NCI-H345 (cell line): Measurements from ENCODE around the gene DAB2IP.
A peak's percentile ranks its signal among the peaks of the same experiment; 100 is the strongest.

ENCODE experiments used
- DNase-seq: peaks from one replicate; lab custom pipeline; 2025; lab: John Stamatoyannopoulos, UW

DAB2IP gene

GRCh38 chr9:121763561-121764370 lies 112.3 kb downstream of the DAB2IP start:
- DNase-seq, result no peak

GRCh38 chr9:121764371-121764730 lies 112.9 kb downstream of the DAB2IP start:
- DNase-seq, result no peak

- DNase-seq, result no peak
Observed at GRCh38 chr9:121765021-121765950, 113.9 kb downstream of the DAB2IP start.

GRCh38 chr9:121766081-121766683 lies 114.7 kb downstream of the DAB2IP start:
- DNase-seq, result no peak

GRCh38 chr9:121767171-121767769 lies 115.8 kb downstream of the DAB2IP start:
- DNase-seq, result no peak

- DNase-seq, result no peak
Observed at GRCh38 chr9:121768416-121769015, 117.1 kb downstream of the DAB2IP start.

- DNase-seq, result no peak
Observed at GRCh38 chr9:121769939-121770338, 118.5 kb downstream of the DAB2IP start.

- no peak for DNase-seq
Observed at GRCh38 chr9:121770415-121771273, 119.2 kb downstream of the DAB2IP start.

GRCh38 chr9:121771418-121771817 lies 120.0 kb downstream of the DAB2IP start:
- DNase-seq, result no peak

GRCh38 chr9:121771851-121772599 lies 120.6 kb downstream of the DAB2IP start:
- no peak for DNase-seq

GRCh38 chr9:121772600-121773285 lies 121.3 kb downstream of the DAB2IP start:
- DNase-seq, result no peak

GRCh38 chr9:121773286-121773953 lies 122.0 kb downstream of the DAB2IP start:
- no peak for DNase-seq

GRCh38 chr9:121773954-121774714 lies 122.7 kb downstream of the DAB2IP start:
- no peak for DNase-seq

- DNase-seq, result peak; percentile 1
Observed at GRCh38 chr9:121774715-121775613, 123.5 kb downstream of the DAB2IP start.

GRCh38 chr9:121776001-121776738 lies 124.7 kb downstream of the DAB2IP start:
- no peak for DNase-seq
